Renal cortical epithelial cell (primary cell): ENCODE results near the gene RREB1. TPM values are rescaled to one million over a fixed set of nuclear protein-coding genes. Genes with fewer than 3 reads are reported as not detected.

Source experiments
- DNase-seq: peaks from one replicate; pipeline ENCODE4 v3.0.0-alpha.2; 2011; ENCODE audit warnings: low read depth
- total RNA-seq: library from RNA; depleted of rRNA; stranded (reverse); fragments of >200 nt; gene quantifications from 2 replicates; pipeline ENCODE4 v1.2.3, GENCODE V29; 2014

The RREB1 gene
- total RNA-seq, 1 donor from 2014 or later, result 42.6 TPM

DNA sequence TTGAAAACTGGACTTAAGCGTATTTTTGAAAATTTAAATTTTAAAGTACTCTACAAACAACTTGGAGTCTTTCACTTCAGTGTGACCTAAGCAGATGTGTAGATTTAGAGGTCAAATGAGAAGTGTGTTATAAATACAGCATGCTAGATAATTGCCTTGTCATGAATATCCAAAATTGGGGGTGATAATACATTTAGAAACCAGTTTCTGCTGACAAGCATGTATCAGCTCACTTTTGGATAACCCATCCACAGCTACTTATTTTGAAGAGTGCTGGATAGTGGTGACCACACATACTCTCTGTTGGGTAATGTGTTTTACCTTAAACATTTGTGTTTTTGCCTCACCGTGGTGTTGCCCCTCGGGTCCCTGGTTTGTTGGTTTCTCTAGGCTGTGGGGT is 14.9 kb downstream of the RREB1 start:
- no peak for DNase-seq

DNA sequence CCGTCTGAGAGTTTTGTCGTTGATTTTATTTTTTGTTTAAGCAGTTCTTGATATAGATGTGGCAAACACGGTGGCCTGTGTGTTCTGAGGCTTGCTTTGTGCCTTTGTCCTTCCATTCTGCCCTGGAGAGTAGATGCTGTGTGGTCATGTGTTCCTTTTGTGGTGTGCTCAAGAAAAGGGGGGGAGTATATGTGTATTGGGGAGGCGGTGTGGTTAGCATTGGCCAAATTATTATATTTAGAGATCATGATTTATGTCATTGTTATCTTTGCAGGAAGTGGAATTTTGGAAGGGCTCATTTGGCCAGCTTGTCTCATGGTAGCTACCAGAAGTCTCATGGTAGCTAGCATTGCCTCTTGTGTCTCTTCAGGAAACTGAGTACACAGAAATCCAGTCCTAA is 16.4 kb downstream of the RREB1 start:
- DNase-seq, result no peak

DNA sequence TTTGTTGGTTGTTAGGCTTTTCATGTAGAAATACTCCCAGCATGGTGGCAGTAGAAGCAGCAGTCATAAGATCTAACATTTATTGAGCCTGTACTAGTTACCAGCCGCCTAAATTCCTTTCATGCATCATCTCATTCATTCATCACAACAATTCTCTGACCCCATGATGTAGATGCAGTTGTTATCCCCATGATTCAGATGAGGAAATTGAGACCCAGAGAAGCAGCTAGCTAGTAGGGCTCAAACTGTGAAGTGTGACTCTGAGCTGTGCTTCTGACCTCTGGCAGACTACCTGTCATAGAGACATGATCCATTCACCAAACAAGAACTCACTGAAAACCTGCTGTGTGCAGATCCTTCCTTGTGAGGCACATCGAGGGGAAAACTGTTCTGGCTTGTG is 16.9 kb downstream of the RREB1 start:
- peak; percentile 69 for DNase-seq

DNA sequence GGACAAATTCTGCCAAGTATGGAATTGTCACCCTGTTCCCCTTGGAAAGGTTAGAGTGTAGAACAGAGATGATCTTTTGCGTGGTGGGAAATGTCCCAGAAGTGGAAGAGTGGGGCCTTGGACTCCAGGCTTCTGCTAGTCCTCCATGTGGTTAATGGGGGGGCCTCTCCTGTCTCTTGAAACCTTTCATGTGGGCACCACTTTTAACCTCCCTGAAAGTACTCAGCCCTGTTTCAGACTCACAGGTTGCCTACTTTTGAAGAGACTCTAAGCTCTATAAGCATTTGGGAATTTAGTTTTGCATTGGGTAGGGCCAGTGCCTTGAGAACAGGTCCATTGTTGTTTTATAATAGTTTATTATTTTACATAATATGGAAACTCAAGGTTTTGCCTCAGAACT is 17.5 kb downstream of the RREB1 start:
- no peak for DNase-seq

DNA sequence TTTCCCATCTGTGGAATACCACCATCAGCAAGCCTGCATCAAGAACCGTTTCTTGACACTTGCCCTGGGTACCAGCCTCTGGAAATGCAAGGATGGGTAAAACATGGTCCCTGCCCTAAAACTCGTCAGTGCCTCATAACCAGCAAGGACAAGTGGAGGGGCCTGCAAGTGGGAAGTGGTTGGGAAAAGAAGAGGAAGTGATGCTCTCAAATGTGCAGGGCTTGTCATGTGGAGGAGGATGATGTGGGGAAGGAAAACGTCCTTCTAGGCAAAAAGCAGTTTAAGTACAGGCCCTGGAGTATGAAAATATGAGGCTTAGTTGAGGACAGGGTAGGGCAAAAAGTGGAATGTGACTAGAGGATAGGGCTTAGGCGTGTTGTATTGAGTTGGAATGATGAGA is 19.0 kb downstream of the RREB1 start:
- no peak for DNase-seq

DNA sequence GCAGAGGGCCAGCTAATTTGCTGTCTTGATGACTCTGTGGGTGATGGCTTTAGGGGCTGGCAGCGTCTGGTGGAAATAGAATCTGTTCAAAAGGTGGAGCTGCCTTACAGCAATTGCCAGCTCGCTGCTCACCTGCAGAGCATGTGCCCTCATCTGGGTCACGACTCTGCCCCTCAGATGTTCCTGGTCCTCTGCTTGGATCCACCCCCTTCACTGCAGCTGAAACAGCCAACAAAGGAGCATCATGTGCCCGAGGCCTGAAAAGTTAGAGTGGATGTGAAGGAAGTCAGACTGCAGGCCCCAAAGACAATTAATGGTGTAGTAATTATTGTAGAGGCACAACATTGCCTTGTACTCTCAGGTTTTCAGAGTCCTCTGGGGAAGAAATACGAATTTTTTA is 19.9 kb downstream of the RREB1 start:
- DNase-seq, result no peak

DNA sequence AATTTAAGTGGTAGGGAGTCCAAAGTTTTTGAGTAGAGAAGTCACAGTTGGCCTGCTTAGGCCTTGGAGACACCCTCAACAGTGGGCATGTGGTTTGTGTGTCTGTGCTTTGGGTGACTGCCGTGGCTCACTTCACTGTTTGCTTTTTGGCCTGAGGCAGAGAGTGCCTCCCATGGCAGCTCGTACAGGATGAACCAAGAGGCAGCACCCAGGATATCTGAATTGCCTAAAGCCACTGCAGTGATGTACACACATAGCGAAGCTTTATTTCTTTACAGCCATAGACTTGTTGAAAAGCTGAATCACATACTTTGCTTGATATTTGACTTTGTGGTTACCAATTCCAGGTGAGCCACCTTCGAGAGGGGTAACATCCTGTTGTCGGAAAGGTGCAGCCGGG is 21.6 kb downstream of the RREB1 start:
- no peak for DNase-seq

DNA sequence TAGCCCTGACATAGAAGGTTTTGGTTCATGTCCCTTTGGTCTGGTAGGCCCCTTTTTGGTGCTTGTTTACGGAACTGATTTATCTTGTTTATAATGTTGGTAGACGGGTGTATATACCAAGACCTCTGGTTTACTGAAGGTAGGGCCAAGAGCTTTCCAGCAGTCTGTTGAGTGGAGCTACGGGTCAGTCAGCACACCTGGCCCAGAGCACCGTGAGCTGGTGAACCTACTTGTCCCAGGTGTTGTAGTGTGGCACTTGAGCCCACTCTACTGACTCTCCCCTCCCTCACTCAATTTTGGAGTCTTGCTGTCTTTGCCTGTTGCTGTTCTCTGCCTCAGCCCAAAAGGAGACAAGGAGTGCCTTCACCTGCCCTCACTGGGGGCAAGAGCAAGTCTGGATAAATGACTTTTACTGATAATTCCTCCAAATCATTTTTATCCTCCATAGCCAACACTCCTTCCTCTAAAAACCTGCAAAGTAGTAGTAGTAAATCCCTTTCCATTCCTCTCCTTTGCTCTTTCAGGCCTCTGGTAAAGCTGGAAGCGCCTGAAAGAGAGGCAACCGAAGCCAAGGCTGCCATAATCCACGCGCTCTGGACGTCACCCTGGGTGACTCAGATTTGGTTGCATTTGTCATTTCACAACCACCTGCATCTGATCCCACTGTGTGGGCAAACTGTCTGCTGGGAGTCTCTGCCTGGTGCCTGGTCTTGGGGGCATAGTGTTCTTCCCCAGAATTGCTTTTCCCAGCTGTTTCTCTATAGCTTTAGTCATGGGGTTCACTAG is 22.2 kb downstream of the RREB1 start:
- no peak for DNase-seq

DNA sequence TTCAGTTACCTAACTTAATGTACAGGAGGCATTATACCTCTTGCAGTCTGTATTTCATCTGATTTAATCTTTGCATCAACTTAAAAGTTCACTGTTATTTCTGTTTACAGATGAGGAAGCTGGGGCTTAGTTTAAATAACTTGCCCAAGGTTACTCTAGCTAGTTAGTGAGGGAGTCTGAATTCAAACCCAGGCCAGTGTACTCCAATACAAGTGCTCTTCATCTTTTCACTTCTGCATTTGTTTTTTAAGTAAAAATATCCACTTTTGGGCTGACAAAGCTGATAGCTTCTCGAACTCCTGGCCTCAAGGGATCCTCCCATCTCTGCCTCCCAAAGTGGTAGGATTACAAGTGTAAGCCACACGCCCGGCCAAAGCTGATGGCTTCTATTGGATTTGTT is 23.6 kb downstream of the RREB1 start:
- no peak for DNase-seq

DNA sequence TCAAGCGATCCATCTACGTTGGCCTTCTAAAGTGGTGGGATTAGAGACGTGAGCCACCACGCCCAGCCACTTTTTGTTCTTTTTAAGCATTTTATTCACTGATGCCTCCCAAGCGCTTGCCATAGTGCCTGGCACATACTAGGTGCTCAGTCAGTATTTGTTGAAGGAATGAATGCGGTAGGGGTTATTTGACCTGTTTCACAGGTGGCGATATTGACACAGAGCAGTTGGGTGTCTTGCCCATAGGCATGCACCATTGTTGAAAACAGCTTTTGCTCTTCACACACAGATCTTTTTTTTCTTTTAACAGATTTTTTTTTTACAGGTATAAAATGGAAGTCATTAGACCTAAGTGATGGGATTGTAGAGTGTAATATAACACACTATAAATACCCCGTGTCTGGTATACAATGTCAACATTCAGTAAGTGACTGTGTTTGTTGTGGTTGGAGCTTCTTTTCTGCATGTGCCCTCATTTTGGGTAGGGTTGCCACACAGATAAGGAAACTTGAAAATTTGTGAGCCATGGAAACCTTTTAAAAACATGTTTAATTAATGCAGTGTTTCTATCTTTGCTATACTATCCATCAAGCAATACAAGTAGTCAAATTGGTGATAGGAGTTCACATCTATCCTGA is 24.8 kb downstream of the RREB1 start:
- DNase-seq, result no peak

DNA sequence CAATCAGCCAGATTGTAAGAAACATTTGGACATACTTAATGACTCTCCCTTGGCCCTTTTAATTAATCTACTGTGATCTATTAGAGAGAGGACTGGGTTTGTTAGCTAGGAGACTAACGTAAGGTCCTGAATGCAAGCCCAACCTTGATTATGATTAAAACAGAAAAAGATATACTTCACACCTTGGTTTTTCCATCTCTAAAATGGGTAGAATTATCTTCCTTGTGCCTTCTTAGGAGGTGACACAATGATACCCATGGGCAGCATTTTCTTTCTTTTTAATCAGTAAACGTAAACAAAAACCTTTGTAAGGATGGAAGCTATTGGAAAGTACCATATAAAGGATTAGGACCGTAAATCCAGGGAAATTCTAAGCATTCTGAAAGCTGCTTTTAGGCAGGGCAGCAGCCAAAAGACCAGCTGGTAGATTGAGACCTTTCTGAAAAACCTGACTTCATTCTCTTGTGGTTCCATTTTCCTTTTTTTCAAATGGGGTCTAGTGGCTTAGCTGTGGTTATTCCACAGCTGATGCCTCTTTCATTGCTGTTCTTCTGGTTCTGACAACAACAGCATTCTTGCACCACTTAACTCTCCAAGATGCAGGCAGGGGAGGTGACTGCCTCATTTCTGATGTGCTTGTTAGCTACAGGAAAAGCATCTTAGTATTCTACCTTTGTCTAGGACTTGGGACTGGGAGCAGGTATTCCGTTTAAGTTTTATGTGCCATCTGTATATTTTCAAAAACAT is 27.4 kb downstream of the RREB1 start:
- DNase-seq, result no peak

DNA sequence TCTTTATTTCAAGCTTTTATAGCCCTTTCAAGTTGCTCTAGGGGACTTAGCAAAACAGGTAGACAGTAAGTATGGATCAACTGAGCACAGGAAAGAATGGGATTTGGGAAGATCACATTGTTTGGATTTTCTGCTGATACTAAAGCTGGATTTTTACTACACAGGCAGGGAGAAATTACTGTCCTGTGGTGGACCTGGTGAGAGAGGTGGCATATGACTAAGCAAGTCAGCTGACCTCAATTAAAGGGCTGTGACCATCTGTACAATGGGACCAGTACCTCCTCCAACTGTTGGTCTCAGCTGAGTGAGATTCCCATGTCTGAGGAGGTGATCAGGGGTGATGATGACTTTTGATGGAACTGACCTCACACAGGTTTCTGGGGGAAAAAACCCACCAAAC is 28.0 kb downstream of the RREB1 start:
- DNase-seq, result no peak

DNA sequence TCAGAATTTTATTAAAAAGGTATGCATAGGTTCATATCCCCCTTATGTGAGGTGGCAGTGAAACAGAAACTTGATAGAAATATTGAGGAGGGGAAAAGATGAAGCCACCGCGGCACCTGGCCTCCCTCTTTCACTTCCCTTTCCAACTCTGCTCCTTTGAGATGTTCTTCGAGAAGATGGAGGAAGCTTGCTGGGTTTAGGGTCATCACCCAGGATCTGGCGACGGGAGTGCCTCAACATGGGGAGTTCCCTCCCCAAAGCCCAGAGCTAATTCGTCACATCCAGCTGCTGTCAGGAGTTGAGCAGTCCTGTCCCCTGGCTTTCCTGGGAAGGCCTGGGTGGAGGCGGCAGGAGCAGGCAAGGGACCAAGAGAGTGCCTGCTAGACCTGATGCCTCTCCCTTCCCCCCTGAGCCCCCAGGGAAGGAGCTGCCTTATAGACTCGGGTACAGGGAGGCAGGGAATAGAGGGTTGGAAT is 29.1 kb downstream of the RREB1 start:
- no peak for DNase-seq

DNA sequence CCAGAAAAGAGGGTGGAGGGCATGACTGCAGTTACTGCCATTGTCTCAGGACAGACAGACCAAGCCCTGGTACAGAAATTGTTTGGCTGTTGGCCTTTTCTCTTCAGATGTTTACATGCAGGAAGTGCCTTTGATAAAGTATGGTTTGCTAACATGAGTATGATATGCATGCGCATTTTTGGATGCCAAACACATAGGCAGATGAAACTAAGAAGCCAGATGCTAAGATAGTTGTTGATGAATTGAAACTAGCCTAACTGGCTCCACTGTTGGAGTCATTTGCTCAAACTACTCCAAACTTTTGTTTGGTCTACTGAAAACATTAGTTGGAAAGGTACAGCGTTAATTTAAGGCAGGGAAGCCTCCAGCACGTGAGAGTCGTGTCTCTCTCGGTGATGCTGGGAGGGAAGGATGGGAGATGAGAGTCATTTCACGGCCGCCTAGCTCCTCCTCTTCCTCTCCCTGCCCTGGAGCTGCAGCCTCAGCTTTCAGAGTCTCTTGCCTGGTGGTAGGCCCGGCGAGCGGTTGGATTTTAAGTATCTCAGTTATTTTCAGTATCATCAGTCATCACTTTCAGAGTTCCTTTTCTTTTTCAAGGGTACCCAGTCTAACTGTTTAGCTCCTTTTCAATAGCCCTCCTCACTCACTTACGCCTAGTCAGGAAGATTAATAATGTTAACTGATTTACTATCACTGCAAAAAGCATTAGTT is 29.7 kb downstream of the RREB1 start:
- no peak for DNase-seq

DNA sequence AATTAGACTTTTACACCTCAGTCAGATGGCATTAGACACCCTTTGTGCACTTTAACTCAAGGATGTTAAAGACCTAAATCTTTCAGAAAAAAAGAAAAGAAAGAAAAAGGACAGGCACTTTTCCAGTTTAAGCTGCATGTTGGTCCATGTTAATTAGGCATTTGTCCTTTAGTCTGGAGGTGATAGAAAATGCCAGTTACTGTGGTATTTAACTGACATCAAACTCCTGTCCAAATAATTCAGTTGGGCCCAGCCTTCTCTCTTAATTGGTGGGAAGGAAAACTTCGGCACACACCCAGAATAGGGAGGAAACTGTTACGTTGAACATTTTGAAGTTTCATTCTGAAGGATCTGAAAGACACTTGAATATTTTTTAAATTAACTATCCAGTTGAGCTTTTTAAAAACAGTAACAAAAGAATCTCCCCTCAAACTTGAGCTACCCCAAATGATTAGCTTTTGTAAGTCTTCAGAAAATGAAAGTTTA is 30.3 kb downstream of the RREB1 start:
- no peak for DNase-seq

DNA sequence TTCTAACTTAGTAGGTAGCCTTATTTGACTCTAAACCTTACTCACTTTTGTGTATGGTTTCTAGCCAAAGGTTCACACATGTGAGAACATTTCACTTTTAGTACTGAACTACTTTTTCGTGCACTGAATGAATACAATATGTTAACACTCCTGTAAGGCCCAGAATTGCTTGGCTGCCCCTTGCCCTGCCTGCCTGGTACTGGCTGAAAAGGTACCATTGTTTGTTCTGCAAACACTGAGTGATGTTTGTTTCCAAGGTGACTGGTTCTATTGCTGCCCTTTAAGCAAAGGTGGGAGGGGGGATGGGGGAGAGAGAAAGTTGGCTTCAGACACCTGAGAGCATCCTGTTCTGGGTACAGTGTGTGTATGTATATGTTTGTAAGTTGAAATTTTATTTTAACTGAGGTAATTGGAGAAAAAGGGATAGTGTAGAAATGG is 31.2 kb downstream of the RREB1 start:
- peak; percentile 87 for DNase-seq

DNA sequence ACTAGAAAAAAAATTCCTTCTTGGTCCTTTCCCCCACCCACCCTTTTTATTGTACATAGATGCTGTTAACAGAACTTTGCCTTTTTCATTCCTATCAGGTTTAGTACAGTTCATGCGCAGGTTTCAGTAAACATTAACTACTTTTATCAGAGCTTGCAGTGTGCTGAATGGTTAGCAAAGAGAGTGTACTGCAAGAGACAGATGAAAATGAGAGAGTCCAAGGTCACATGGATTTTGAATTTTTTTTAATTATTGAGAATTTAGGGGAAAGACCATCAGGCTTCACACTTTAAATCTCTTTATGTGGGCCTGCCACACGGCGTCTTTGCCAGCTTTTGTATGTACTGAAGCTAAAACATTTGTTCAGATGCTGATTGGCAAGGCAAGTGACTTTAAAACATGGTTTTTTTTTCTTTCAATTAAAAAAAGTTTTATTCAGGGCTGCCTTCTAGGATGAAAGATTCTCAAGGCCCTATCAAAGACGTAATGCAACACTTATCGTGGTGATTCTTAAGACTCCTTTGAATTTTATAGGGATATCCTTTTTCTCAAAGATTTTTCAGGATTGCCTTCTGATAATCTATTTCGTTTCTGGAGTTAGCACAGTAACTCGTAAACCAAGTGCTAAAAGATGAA is 32.2 kb downstream of the RREB1 start:
- peak; percentile 62 for DNase-seq

DNA sequence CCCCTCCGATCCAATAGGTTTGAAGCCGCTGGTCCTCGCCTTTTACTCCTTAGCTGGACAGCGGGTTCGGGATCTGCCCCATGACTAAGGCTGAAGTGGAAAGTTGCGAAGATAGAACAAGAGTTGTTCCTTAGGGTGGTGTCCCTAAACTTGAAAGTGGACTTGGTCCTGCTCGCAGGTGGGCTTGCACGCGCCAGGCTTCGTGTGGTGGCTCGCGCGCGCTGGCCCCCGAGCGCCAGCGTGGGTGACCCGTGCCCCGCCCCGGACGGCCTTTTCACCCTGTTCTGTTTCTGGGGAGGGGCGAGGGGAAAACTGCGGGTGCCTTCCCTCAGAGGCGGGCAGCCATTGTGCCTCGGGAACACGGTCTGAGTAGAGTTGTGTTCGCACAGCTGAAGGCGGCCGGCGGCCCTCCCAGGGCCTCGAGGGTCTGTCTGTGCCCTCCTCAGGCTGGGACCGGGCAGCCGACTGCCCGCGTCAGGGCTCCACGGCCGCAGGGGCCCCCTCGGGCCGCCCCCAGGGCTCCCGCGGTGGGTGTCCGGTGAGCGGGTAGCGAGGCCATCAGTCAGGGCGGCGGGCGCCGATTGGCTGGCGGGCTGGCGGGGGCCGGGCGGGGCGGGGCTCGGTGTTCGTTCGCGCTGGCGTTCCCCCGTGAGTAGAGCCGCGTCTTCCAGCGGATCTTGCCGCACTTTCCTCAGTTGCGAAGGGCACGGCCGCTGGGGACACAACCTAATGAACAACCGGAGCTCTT is 33.0 kb downstream of the RREB1 start:
- no peak for DNase-seq

DNA sequence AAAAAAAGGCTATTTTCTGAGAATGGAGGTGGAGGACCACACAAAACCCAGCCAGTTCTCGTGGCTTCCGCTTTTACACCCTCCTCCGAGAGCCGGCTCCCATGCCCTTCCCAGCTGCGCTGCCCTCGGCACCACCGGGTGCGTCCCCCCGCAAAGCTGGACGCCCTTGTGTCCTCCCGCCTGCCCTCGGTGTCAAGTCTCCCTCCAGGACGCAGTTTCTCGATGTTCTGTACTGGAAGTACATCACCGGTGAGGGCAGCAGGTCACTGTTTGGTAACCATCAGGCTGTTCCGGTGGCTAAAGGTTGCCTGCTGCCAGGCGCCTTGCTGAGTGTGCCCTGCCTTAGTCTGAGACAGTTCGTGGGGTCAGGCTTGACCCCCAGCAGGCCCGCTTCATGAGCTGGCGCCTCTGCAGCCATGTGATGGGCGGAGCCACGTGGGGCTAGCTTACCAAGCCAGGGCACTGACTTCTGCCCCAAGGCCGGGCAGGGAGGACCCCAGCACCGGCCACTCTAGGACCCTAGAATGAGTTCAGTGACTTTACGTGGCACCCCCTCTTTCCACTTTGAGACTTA is 34.6 kb downstream of the RREB1 start:
- no peak for DNase-seq

DNA sequence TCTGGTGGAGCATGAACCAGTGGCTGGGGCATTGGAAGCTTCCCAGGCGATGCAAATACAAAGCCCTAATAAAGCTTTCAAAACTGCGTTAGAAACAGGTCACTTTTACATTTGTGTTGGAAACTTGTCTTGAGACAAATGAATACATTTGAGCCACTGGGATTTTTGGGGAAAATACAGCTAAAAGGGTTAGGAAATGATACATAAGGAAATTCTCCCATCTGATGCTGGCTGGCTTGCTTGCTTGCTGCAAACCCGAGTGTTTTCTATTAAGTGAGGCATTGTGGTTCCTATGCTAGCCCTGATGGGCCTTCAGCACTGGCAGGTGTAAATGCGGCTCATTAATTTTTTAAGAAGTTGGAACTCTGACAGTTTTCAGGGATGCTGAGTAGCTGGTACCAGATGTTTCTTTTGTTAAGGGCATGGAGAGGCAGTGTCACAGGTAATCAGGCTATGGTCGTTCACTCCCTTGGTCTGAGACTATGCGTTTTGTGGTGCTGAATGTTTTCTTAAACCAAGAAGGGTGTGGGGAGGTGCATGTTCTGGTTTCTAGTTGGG is 35.2 kb downstream of the RREB1 start:
- no peak for DNase-seq
